Left renal pelvis (tissue), 4 donors: ENCODE measurements around the gene OR10K2. TPM values are rescaled to one million over a fixed set of nuclear protein-coding genes. Genes with fewer than 3 reads are reported as not detected.
"Not testable (repeated sequence)": the region's sequence is repeated elsewhere in the genome, so short reads cannot be mapped to it uniquely, and the experiment has no call there.

Experiments used
- DNase-seq, 4 donors: peaks; one replicate each; pipeline ENCODE4 v3.0.0-alpha.2; 2013; ENCODE audit warnings: low read depth in 4 of 4, low spot score in 3 of 4
- polyA plus RNA-seq, 4 donors: library from polyadenylated mRNA; unstranded; fragments of 120-200 nt; gene quantifications; one replicate each; pipeline ENCODE4 v1.2.1, GENCODE V29; 2013; ENCODE audit not compliant: insufficient read length in 4 of 4

Gene OR10K2, protein sequence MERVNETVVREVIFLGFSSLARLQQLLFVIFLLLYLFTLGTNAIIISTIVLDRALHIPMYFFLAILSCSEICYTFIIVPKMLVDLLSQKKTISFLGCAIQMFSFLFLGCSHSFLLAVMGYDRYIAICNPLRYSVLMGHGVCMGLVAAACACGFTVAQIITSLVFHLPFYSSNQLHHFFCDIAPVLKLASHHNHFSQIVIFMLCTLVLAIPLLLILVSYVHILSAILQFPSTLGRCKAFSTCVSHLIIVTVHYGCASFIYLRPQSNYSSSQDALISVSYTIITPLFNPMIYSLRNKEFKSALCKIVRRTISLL
- not detected for polyA plus RNA-seq

DNA sequence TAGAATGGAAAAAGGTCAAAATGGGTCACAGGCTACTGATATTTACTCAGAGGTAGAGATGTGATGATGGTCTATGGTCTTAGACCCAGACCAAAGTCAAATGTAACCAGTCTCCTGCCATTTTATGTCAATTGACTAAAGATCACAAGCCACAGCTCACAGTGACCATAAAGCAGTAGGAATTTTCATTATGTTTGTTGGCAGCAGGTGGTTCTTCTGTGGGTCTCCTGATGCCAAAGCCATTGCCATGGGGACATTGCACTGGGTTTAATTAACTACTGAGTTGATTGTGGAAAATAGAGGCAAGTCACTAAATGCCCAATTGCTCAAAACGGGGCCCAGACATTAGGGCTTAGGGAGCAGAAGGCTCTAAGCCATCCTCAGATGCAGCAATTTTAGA, at the start of gene OR10K2:
Gene OR10K2, minus strand, starts transcription at position 101 of the 400 bp plus-strand sequence. CDS start 5,371 bp downstream, outside the sequence.
- DNase-seq = no peak

DNA sequence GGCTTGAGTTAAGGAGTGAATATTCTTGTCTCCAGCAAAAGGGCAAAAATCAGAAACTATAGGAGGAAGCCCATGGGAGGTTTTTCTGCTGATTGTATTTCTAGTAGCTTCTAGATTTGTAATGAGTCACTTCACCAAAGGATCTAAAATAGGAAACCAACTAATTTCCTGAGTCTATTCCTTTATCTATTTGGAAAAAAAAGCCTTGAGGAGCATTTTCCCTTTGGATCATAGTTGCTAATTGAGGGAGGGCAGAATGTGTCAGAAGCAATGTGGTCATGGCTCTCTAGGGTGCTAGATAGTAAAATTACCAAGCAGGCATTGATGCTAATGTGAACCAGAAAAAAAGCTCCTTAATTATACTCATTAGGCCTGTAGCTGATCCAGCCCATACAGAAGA, 45.9 kb upstream of the OR10K2 start, which contains the start of gene OR10R2:
Gene OR10R2, plus strand, starts transcription at position 301 of the 400 bp plus-strand sequence. CDS start 106 bp downstream, outside the sequence.
- no peak for DNase-seq

DNA sequence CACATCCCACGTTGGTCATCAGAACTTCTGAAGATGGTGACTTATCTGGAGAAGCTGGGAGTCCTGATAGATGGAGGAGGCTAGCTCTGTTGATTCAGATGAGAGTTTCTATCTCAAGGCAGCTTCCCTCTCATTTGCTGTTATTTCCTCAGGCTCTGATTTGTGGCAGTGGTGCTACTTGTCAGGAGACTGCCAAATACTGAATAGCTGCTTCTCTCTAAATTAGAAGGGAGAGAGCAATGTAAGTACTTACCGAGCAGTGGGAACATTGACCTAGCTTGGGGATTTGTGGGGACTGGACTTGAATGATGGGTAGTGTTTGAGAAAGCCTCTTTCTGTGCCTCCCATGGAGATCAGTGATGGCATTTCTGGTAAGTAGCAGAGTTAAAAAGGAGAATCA, 35.5 kb upstream of the OR10K2 start, which contains the start of gene OR10K1:
Gene OR10K1, plus strand, starts transcription at position 301 of the 400 bp plus-strand sequence. CDS start 3,728 bp downstream, outside the sequence.
- no peak for DNase-seq

DNA sequence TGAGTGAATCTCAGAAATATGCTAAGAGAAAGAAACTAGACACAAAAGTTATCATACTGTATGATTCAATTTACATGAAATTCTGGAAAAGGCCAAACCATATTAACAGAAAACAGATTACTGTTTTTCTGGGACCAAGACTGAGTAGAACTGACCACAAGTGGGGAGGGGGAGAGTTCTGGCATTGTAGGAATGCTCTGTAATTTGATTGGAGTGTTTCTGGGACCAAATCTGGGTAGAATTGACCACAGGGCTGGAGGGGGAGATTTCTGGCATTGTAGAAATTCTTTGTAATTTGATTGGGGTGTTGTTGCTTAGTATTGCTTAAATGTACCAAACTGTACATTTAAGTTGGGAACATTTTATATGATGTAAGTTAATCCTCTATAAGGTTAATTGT, 32.2 kb upstream of the OR10K2 start:
- no peak for DNase-seq

GRCh38 chr1:158457246-158457645, 31.2 kb upstream of the OR10K2 start:
- DNase-seq = no peak

DNA sequence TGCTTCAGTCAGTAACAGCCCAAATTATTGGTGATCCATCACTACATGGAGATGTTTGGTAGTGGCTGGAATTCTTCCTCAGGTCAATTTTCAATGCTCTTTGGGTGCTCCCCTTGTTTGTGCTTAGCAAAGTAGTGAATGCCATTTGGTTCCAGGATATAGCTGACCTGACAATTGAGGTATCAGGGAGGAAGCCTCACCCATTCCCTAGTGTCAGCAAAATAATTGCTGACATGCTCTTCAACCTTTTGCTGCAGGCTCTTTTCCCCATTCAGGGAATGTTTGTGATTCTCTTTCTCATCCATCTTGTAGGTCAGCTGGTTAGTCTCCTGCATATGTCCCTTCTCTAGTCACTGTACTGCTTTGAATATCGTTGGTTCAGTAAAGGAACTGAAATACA, 28.5 kb upstream of the OR10K2 start:
- DNase-seq = no peak

DNA sequence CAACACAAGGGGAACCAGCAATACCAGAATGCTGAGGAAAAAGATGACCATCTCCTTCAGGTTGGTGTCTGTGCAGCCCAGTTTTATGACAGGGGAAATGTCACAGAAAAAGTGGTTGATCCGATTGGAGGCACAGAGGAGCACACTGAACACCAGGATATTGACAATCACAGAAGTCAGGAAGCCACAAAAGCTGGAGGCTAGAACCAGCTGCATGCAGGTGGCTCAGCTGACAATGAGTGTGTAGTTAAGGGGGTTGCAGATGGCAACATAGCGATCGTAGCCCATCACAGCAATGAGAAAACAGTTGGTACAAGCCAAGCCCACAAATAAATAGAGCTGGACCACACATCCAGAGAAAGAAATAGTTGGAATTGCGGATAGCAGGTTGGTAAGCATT, 19.3 kb upstream of the OR10K2 start:
- no peak for DNase-seq

DNA sequence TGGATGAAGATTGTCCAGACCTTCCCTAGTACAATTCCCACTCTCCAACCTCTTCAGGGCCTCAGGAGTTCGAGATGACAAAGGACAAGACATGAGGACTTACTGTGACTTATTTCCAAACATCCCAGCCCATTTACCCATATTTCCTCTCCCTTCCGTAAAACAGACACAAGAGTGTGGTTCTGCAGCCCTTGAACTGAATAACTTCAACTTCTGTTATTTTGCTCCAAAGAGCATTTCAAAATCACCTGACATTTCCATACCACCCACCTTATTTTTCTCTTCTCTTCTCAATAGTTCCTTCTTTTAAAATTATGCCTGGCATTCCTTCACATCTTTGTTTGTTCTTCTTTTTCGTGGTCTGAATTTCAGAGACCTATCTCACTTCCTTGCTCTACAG, 8.7 kb upstream of the OR10K2 start:
- DNase-seq = no peak

- not testable (repeated sequence) for DNase-seq
Measured at GRCh38 chr1:158430163-158430562, 4.1 kb upstream of the OR10K2 start.

GRCh38 chr1:158425027-158425426, 1.0 kb downstream of the OR10K2 start:
- no peak for DNase-seq

GRCh38 chr1:158422212-158422611, 3.8 kb downstream of the OR10K2 start:
- no peak for DNase-seq

GRCh38 chr1:158417586-158417985, 8.5 kb downstream of the OR10K2 start:
- no peak for DNase-seq

DNA sequence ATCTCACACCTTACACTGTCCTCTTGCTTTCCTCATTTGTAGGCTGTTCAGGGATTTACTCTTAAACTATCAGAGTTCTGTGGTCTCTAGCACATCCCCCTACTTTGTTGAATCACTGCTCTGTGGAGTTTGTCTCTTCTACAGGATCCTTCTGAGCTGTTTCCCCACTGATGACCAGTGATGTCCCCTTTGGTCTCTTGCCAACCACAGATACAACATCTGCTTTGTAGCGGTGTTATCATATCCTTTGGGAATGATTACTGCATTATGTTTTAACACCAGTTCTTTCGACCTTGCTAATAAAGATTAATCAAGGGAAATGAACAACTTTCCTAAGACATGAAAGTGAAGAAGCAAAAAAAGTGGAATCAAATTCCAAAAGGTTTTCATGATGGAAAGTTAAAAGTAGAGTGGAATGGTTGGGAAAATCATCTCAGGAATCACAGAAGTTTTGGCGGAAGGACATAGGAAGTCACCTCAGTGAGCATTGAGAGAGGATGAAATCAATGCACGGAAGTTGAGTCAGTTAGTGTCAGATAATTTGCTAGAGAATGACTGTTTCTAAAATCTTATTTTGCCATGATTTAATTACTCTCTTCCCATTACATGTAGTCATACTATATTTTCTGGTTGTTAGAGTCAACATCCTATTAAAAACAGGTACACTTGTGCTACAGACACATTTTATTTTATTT, 11.2 kb downstream of the OR10K2 start:
- no peak for DNase-seq

DNA sequence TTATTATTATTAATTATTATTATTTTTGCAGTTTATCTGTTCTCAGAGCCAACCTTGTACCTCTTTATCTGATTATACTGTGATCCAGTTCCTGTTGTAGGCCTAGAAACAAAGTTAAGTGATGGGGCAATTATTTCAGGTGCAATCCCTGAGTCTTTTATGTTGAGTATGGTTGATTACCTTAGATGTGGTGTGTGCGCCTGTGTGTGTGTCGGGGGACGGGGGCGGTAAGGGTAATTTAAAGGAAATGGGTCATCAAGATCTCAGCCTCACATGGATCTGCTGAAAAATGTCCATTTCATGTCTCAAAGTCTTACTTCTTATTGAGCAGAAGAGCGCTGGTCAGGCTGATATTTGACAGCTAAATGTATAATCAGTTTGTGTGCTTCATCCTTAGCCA, 18.9 kb downstream of the OR10K2 start:
- DNase-seq = no peak

- no peak for DNase-seq
Measured at GRCh38 chr1:158400871-158401270, 25.2 kb downstream of the OR10K2 start.

DNA sequence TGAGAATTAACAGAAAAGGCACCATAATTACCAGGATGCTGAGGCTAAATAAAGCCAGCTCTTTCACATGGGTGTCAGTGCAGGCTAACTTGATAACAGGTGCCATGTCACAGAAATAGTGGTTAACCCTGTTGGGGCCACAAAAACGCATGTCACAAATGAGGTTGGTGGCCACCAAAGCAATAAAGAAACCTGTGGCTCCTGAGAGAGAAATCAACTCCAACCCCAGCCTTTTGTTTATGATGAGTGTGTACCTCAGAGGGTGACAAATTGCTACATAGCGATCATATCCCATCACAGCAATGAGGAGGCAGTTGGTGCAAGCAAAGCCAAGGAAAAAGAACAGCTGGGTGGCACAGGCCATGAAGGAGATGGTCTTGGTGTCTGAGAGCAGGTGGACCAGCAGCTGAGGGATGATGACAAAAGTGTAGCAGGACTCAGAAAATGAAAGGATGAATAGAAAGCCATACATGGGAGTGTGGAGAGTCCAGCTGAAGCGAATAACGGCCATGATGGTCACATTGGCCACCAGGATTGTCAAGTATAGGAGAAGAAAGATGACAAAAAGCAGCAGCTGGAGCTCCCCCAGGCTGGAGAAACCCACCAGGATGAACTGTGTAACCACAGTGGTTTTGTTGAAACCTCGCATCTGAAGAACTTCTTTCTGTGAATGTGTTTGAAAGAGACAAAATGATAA, 27.1 kb downstream of the OR10K2 start, which contains the start of gene OR10T2:
Gene OR10T2, minus strand, starts transcription at position 649 of the 697 bp plus-strand sequence. Its CDS starts 0 bp downstream, at position 649.
- no peak for DNase-seq

- DNase-seq = peak in 1 of 4 donors; percentile 2
Measured at GRCh38 chr1:158396646-158397045, 29.4 kb downstream of the OR10K2 start.

DNA sequence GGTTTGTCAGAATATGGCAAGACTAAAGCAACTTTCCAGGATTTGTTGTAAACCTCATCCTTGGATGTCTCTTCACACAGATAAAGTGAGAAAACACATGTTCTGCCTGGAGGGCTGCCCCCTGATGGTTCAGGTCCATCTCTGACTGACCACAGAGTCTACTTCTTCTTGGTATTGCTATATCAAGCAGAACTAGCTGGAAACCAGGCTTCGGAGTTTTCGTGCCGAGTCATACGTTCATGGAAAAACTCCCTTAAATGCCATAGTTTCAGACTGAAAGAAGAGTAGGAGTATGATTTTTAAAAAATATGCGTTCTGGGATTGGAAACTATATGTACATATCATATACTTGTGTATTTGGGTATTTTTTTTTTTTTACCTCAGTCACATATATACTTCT, 32.6 kb downstream of the OR10K2 start:
- DNase-seq = no peak

GRCh38 chr1:158391099-158391498, 34.9 kb downstream of the OR10K2 start:
- no peak for DNase-seq

GRCh38 chr1:158390331-158390730, 35.7 kb downstream of the OR10K2 start:
- DNase-seq = no peak

DNA sequence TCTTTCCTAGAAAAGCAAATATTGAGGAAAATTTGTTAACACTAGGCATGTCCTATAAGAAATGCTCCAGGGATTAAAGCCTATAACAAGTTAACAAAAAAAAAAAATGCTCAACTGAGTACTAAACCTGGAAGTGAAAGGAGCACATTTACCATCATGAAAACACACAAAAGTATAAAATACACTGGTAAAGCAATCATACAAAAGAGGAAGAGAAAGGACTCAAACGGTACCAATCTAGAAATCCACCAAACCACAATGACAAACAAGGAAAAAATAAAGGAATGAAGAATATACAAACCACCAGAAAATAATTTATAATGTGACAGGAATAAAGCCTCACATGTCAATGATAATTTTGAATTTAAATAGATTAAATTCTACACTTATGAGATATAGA, 51.2 kb downstream of the OR10K2 start:
- no peak for DNase-seq
